Subcutaneous adipose tissue (tissue), 4 donors: Measurements from ENCODE around the gene RNF8. TPM values are rescaled to one million over a fixed set of nuclear protein-coding genes. Genes with fewer than 3 reads are reported as not detected.

Experiments
- total RNA-seq, 4 donors: library from RNA; depleted of rRNA; stranded (reverse); fragments of >200 nt; gene quantifications; one replicate each; pipeline ENCODE4 v1.1.0, GENCODE V29; 2016
- TF ChIP-seq, protein P1 (sequence below): fragments of 450-650 bp; IDR thresholded peaks from one replicate; pipeline ENCODE4 v1.5.1; 2016; ENCODE audit warnings: low read depth, mild to moderate bottlenecking, control low read depth, antibody characterized with exemption, moderate library complexity

Gene RNF8
- total RNA-seq, 4 donors from 2014 or later, result 8.8 to 15.0 (median 14.1) TPM

DNA sequence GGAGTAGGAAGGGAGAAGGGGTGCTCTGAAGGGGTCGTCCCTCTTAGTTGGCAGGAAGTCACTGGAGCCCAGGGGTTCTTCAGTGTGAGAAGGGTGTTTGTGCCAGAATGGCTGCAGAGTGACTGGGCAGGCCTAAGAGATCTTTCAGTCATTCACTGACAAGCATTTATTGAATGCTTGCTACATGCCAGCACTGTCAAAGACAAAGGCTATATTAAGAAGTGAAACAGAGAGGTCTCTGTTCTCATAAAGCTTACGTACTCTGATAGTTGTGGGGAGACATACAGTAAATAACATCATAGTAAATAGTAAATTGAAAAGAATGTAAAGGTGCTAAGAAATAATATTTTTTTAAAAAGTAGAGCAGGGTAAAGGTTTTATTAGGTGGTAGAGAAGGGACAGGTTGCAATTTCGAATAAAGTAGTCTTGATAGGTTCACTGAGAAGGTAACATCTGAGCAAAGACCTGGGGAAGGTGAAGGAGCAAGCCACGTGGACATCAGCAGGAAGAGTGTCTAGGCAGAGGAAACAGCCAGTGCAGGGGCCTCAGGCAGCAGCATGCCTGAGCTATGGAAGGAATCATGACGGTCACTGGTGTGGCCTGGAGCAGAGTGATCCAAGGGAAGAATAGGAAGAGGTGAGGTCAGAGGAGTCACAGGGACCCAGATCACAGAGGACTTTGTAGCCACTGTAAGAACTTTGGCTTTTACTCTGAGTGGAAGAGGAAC lies 36.3 kb upstream of the RNF8 start:
- TF ChIP-seq, protein P1, sequence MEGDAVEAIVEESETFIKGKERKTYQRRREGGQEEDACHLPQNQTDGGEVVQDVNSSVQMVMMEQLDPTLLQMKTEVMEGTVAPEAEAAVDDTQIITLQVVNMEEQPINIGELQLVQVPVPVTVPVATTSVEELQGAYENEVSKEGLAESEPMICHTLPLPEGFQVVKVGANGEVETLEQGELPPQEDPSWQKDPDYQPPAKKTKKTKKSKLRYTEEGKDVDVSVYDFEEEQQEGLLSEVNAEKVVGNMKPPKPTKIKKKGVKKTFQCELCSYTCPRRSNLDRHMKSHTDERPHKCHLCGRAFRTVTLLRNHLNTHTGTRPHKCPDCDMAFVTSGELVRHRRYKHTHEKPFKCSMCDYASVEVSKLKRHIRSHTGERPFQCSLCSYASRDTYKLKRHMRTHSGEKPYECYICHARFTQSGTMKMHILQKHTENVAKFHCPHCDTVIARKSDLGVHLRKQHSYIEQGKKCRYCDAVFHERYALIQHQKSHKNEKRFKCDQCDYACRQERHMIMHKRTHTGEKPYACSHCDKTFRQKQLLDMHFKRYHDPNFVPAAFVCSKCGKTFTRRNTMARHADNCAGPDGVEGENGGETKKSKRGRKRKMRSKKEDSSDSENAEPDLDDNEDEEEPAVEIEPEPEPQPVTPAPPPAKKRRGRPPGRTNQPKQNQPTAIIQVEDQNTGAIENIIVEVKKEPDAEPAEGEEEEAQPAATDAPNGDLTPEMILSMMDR, result no peak

DNA sequence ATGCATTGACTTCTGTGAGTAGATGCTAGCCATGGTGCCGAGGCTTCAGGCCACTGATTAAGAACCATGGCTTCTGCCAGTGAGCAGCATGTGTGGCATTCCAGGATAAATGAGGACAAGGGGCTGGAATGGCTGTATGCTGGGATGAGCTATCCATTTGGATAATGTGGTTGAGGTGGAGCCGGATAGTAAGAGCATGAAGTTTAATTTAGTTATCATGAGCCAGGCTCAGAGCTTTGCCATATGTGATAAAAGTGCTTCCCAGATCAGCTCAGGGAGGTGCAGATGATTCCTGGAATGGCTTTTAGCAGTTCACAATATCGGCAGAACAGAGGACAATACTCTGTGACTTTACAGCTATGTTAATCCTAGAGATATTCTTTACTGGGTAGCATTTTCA lies 34.6 kb upstream of the RNF8 start:
- TF ChIP-seq, protein P1, result no peak

DNA sequence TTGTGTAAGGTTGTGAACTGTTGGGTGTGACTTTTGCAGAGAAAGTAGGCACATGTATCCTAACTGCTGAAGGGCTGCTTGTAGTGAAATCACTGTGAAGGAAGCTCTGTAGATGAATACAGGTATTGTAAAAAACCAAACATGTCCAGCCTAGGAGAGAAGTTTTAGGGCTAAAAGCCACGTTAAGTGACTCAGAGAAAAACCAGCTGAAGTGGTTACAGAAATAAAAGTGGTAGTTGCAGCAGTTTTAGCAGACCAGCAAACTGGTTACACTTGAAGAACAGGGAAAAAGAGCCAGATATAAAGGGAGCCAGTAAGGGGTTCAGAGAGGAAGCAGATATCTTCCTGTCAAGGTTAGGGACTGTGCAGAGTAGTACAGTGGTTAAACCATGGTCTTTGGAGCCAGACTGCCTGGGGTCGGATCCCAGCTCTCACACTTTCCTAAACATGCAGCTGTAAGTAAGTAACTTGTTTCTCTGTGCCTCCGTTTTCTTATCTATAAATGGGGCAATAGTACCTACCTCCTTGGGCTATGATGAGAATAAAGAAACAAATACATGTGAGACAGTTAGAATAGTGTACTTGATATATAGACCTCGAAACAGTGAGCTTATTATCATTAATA lies 33.8 kb upstream of the RNF8 start:
- TF ChIP-seq, protein P1, result no peak

DNA sequence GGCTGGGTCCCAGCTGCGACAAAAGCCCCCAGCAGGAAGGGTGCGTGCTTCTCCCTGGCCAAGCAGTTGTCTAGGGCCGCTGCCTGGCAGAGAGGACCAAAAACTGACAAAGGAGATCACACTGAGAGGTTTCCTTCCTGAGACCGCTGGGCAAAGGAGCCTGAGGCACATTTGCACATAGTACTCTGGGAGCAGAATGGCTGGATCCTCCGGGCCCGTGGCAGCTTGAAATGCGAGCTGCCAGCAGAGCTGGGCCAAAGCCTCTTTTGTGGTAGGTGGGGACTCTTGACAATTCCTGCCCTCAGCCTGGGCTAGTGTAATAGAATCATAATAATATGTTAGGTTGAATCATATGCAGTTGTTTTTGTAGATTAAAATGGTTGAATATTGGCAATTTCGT lies 33.1 kb upstream of the RNF8 start:
- TF ChIP-seq, protein P1, result no peak

DNA sequence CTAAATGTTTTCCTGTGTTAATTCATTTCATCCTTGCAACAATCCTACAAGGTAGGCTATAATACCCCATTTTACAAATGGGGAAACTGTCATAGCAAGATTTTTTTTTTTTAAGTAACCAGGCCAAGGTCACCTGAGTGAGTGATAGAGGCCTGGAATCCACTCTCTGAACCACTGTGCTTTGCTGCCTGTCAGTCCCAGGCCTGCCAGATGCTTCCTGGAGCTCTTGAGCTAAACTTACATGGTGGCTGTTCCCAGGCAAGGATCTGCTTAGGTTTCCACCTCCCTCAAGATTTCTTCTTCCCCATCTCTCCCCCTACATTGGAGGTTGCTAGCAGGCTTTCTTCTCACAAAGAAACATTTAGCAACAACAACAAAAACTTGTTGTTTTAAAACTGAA lies 32.7 kb upstream of the RNF8 start:
- TF ChIP-seq, protein P1, result no peak

DNA sequence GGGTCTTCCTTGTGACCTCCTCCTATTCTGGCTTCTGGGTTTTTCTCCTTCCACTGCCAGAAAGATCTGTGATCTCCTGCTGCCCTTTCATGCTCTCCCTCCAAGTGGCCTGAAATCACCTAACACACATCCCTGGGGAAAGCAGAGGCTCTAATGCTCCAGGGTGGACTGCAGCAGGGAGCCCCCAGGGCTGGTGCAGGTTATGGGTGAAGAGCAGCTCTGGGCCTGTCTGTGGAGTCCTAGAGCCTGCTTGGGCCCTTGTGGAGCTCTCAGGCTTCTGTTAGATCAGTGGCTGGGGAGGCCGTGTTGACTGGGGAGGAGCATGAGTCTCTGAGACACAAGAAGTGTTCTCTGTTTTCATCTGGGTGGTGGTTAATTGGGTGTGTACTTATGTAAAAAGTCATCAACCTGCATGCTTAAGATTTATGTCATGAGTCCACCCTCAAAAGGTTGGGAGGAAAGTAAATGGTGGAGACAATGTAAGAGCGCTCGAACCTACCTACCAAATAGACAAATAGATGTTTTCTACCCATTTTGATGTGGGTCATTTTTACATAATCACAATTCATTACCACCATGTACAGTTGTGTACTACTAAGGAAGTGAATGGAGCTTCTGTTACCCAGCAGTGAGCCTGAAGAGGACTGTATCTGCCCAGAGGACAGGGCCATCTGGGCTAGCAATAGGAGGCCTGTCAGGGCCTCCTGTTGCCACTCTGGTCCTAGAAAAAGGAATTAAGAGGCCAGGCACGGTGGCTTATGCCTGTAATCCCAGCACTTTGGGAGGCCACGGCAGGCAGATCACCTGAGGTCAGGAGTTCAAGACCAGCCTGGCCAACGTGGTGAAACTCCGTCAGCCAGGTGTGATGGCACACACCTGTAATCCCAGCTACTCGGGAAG lies 32.0 kb upstream of the RNF8 start:
- TF ChIP-seq, protein P1, result no peak

DNA sequence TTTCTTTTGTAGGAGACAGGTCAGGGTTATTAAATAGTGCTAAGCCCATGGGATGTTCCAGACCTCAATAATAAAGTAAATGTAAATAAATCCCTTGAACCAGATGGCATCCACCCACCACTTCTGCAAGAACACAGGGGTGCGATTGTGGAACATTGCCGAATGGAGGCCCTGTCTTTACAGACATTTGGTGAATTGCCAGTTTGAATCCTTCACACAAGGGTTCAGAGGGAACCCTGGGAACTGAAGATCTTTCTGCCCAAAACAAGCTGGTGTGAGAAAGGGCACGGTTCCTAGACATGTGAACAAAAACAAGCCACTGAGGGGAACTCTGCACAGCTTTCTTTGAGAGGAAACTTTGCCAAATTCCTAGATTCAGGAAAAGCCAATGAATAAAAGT lies 30.2 kb upstream of the RNF8 start:
- TF ChIP-seq, protein P1, result no peak
